ENCODE data around the gene DUS2.

DUS2 gene

DNA sequence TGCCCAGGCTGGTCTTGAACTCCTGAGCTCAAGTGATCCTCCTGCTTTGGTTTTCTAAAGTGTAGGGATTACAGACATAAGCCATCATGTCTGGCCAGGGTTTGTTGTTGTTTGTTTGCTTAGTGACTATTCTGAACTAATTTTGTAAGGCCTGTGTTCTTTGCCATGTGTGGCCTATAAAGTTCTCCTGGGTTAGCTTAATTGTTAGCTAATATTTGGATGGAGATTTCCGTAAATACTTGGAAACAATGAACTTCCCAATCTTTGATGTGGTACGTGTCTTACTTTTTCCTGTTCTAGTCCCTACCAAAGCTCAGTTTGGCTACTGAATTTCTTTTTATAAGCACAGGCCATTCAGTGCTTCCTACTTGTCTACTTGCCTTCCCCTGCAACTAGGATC, 24.9 kb downstream of the DUS2 start:
- DNase-seq, result no peak

DNA sequence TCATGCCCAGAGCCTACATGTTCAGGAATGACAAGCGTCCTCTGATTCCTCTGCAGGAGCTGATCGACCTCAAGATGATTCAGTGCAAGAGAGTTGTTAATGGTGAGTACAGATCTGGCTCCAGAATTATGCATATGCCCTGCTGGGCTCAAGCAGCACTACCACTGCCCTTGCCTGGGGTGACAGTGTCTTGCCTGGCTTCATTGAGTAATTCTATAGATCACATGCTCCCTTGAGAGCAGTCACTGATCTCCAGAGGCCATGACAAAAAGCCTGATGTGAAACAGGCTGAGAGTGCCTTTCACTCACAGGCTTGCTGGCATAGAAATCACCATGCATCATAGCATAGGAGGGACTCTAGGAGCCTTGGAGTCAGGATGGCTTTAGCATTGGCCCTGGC, 26.4 kb downstream of the DUS2 start:
- no peak for DNase-seq

DNA sequence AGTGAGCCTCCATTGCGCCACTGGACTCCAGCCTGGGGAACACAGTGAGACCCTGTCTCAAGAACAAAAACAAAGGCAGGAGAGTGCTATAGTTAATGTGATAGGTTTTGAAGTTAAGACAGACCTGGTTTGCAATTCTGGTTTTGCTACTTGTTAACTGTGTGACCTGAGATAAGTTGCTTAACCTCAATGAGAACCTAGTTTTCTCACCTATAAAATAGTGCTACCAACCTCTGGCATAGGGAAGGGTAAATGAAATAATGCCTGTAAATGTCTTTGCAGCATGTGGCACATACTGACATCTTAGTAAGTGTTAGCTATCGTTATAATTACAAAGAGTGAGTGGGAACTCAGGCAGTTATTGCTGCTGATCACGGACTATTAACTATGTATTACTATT, 32.3 kb downstream of the DUS2 start:
- DNase-seq, result no peak

DNA sequence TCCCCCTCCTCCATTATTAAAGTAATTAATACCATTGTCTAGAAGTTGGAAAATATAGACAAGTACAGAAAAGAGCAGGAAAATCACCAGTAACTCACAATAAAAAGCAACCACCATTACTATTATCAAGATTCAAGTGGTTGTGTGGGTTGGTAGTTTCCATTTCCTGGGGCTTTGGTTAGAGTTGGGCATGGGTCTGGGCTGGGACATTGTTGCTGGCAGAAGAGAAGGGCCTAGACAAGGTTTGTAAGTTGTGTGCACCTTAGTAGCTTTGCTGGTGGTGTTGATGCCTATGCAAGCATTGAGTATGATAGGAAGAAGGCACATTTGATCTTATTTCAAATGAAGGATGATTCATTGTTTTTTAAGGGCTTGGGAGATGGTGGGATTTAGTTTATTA, 36.7 kb downstream of the DUS2 start:
- DNase-seq, result no peak

DNA sequence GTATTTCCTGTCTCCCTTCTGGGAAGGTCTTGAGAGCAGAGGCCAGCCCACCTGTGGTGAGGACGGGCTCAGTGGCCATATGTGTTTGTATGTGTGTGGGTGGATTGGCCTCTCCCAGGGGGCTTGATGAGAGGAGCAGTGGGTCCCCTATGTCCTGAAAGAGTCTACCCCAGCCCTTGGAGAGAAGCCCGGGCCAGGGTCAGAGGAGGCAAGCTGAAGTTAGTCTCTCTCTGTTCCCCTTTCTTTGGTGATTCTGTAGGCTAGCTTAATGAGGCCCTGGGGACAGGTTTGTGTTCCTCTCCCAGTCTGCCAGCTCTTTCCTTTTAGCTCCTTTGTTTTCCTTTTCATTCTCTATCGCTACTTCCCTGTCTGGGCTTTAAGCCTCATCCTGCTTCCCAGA, 38.3 kb downstream of the DUS2 start:
- DNase-seq, result no peak

DNA sequence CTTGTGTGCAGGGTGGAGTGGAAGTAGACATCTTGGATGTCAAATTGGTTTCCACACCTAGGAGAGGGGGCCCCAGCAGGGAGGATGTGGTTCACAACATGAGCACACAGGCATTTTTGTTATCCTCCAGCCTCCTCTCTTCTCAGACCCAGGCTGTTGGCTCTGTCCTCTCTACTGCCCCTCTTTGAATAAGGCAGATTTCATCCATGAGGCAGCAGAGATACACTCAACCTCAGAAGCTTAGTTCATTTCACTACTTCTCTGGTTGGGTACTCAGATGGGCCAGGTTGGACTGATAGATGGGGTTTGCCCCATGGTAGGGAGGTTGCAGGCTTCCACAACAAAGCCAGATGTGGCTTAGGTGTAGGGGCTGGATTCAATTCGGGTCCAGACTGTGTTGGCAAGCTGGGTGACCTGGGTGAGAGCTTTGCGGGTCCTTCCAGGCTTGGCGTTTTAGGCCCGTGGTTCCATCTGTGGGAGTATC, 39.9 kb downstream of the DUS2 start:
- peak; percentile 60 for DNase-seq

DNA sequence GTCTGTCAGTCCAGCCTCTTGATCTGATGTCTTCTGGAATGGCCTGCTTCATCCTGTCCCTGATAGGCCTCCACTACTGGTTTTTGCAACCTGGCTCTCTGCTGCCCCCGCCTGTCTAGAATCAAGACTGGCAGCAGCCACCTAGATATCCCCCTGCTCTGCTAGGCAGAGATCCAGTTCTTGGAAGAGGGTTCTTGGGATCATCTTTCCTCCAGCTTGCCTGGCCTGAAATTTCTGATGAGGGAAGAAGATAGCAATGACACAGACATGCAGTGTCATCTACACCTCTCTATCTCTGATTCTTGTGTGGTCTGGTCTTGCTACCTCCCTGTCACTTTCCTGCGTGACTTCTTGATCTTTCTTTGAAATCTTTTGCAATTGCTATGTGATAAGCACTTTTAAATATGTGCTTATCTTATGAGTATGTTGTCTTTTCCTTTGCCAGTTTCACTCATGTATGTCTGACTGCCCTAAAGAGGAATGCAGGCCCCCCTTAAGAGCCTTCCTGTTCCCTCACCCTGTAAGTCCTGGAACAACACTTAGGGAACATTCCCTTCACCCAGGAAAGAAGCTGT, 41.8 kb downstream of the DUS2 start:
- DNase-seq, result peak; percentile 82

DNA sequence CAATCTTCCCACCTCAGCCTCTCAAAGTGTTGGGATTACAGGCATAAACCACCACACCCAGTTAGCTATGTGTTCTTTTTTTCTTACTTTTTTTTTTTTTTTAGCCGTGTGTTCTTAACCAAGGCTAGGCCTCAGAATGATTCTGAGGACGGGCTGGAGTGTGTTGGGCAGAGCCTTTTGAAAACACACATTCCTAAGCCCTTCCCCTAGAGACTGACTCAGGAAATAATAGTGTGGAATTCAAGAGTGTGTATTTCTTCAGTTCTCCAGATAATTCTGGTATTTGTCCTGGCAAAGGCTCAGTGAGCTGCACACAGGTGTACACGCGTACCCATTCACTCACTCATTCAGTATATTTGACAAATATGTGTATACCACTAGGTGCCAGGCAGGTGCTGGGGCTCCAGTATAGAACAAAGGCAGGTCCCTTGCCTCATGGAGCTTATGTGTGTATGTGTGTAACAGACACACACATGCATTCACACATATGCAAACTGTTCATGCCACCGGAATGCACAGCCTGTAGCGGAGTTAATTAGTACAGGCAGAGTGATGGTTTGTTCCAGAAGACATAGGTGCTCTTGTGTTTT, 42.7 kb downstream of the DUS2 start:
- DNase-seq, result no peak

DNA sequence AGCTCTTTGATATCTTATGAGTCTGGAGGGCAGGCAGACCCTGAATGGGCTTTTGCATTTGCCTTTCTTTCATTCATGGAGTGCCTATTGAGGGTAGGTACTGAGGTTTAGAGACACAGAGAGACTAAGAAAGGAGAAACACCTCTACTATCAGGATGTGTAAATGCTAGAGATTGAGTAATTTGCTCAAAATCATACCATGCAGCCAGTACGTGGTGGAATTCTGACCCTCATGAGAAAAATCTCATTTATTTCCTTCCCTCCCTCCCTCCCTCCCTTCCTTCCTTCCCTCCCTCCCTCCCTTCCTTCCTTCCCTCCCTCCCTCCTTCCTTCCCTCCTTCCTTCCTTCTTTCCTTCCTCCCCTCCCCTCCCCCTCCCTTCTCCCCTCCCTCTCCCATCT, 43.7 kb downstream of the DUS2 start:
- DNase-seq, result no peak

DNA sequence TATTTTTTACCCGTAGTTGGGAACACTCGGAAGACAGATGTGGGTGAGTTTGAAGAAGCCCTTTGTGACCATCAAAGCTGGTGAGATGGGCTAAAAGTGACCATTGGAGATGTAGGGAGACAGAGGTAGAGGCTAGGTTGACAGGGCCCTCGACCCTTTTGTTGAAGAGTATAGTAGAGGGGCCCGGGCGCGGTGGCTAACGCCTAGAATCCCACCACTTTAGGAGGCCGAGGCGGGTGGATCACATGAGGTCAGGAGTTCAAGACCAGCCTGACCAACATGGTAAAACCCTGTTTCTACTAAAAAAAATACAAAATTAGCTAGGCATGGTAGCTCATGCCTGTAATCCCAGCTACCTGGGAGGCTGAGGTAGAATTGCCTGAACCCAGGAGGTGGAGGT, 45.8 kb downstream of the DUS2 start:
- no peak for DNase-seq

DNA sequence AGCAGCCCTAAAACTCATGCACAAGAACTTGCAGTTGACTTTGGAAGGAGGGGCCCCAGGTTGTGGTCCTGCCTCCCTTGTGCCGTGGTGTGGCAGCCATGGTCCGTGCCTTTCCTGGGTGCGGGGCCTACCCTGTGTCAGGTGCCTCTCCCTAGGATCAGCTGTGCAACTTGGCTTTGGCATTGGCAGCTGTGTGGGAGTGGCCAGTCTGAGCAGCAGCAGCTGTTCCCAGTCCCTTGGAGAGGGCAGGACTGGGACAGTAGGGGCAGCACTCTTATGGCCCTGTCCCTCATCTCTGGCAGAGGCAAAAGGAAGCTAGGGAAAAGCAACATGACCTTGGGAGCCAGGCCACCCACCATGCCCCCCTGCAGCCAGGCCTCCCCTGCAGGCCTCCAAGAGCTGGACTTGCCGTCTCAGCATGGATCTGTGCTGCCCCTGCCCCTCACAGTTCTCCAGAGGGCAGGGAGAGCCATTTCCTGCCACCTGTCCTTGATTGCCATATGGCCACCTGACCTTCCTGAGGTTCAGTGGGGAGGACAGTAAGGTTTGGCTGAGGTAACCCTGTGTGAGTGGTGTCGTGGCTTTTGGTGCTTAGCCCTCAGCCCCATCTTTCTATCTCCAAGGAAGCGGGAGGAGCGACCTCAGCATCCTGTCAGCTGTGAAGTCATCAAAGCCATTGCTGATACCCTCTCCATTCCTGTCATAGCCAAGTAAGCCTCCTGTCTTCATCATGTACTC, 46.6 kb downstream of the DUS2 start:
- DNase-seq, result peak; percentile 62

DNA sequence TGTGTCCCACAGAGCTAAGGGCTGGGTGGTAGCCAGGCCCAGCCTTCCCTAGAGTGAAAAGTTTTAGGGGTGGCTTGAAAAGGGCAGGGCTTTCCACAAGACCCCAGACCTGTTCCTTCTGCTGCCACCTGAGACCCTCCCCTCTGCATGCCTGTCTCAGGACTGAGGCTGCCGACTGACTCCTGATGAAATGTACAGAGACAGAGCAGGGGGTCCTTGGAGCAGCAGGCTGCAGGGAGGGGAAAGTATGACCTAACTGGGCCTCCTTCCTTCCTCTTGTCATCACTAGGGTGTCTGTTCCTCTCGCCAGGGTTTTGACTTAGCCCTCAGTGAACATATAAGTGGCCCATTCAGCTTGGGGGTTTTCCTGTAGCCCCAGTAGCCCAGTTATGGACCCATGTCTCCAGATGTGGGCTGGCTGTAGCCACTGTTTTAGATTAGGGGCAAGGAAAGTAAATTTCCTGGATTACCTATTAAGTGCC, 47.2 kb downstream of the DUS2 start:
- DNase-seq, result peak; percentile 34

DNA sequence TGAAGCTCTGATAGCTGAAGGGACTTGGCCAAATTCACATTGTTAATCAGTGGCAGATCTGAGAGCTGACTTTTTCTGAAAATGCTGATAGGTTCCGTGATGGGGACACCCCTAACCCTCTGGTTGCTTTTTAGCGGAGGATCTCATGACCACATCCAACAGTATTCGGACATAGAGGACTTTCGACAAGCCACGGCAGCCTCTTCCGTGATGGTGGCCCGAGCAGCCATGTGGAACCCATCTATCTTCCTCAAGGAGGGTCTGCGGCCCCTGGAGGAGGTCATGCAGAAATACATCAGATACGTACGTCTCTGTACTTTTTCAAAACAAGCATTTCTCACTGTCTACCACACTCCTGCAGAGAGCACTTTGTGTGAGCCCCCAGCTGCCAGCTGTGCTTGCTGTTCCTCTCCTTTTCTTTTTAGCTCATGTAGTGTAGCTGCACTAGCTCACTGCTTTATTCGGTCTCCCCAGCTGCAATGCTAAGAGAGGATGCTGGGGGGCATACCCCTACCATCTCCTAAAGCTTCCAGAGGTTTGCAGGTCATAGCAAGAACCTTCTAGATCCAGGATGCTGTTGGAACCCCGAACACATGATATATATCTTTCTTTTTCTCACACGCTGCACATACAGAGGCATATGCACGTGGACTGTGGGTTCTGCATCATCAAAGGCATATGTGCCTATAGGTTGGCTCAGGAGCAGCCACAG, 47.9 kb downstream of the DUS2 start:
- DNase-seq, result no peak

DNA sequence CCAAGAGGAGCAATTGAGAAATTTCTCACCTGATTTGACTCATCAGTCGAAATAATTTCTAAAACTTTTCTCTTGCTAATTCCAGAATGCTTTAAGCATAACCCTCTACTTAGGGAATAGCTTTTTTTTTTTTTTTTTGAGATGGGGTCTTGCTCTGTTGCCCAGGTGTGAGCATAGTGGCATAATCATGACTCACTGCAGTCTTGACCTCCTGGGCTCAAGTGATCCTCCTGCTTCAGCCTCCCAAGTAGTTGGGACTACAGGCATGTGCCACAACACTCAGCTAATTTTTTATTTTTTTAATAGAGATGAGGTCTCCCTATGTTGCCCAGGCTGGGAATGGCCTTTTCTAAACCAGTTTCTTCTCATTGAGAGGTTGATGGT, 48.4 kb downstream of the DUS2 start:
- no peak for DNase-seq

DNA sequence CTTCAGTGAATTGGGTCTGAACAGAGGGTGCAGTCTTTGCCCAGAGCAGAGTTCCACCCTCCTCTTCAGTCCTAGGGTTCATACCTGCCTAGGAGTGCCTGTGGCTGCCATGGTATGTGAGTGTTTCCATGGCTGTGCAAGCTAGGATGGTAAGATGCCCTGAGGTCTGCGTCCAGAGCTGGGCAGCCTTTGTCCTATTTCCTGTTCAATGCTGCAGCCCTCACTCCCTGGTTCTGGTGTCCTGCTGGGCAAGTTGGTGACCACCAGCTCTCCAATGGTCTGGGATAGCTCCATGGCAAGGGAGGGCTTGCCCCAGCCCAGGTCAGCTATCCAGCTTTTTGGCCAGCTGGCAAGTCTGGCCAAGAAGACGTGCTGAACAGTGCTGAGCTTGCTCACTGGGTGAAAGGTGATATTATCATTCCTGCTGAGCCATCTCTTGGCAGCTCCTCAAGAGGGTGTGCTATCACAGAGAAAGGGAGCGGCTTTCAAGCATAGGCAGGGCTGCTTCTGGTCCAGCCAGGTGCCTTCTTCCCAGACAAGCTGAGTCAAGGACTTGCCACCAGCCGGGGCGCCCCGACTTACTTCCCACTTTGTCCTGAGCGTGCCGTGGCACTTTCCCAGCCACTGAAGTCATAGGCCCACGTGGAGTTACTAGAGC, 49.1 kb downstream of the DUS2 start:
- no peak for DNase-seq

DNA sequence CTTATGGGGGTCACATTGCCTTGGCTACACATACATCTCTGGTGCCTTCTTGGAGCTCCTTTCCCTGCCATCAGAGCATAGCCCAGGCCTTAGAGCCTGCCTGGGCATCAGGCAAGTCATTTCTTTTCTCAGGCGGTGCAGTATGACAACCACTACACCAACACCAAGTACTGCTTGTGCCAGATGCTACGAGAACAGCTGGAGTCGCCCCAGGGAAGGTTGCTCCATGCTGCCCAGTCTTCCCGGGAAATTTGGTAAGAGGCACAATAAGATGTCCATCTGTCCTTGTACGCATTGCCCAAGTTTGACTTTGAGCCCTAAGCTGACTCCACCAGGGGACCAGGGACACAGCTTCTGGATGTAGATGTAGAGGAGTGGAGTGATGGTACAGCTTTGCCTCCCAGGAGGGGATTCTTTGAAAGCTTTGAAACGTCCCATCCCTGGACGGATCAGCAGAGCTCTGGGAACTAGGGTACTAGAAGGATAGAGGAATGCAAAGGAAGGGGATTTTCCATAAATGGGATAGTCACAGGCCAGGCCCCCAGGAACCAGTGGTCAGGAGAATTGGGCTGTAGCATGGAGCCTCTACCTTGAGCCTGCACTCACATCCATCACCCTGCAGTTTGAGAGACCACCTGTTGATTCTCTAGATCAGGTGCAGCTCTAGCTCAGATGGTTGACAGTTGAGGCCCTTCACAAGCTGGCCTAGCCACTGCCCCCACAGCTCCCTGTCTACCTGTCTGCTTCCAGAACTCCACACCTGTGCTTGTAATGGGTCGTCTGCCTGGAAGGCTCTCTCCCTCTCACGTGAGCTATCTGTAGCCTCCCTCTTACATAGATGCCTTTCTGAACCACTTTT, 51.0 kb downstream of the DUS2 start:
- no peak for DNase-seq

DNA sequence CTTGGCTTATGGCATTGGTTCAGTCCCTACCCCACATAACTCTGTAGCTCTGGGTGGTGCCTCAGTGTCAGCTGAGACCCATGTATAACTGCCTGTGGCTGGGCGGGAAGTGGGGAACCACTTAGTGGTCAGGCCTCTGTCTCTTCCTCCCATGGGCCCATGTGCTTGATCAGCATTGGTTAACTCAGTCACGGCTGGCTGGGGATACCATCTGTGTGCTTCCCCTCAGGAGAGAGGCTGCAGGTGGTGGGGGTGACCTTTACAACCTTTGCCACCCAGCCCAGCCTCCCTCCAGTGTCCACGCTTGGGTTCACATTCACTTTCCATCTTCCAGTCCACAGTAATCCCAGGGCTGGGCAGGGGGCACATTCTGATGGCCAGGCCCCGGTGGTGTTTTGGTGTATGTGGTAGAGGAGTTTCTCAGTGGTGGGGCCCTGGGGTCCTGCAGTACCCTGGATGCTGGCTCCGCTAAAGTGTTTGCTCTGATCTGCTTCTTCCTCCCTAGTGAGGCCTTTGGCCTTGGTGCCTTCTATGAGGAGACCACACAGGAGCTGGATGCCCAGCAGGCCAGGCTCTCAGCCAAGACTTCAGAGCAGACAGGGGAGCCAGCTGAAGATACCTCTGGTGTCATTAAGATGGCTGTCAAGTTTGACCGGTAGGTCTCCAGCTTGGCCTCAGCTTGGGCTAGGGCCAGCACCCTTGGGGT, 51.9 kb downstream of the DUS2 start:
- DNase-seq, result peak; percentile 79

DNA sequence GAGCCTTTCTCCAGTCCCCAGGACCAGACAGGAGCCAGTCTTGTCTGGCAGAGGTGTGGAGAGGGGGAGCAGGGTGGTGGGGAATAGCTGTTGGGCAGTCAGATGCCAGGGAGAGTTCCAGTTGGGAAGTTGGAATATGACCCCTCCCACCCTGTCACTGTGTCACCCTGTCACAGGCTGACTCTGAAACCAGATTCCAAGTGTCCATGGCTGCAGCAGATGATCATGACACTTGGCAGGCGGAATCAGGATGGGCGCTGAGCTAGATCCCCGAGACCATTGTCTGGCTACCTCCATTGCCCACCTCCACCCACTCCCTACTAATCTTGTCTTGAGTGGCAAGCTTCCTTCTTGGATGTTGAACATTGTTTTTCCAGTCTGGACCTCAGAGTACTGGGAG, 52.9 kb downstream of the DUS2 start:
- no peak for DNase-seq

DNA sequence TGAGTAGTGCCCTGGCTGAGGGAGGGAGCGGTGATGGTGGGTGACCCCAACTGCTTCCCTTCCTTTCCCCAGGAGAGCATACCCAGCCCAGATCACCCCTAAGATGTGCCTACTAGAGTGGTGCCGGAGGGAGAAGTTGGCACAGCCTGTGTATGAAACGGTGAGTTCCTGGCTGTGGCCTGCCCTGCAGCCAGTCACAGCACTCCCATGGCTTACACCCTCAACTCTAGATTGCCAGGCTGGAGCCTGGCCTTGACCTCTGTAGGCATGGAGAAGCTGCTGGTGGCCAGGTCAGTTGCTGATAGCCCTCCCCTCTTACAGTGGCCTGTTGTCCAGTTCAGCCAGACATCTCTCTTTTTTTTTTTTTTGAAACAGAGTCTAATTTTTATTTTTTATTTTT, 53.5 kb downstream of the DUS2 start:
- DNase-seq, result no peak

DNA sequence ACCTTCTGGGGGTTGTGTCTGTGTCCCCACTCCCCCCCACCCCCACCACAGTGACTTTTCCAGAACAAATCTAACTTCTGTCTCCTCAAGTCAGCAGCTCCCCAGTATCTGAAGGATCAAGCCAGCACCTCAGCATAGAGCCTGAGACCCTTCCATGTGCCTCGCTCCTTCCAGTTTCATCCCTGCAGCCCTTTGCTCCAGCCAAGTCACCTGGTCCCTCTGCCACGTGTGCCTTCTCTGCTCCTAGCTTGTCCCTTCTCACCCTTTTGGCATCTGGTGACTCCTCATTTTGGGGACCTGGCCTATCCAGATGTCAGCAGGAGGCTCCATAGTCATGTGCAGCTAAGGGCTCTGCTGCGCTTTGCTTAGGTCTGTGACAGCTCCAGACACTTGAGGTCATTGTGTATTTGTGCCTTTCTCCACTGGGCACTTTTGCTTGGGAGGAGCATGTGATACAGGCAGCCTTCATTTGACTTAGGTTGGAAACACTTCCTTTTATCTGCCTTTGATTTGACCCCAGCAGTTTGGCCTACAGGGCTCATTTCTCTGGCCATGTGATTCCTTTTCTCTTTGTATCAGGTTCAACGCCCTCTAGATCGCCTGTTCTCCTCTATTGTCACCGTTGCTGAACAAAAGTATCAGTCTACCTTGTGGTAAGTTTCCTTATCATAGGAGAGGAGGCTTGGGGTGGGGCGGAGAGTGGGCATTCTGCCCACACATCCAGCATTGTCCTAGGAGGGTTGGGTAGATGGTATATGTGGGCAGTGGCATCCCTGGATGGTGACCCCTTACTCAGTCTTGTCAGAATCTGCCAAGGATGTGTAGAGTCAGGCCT, 55.0 kb downstream of the DUS2 start:
- no peak for DNase-seq

Measured in CD4-positive, alpha-beta T cell treated with Interleukin-10 for 1 hour (primary cell).